ENCODE results near the gene RBM33.

RBM33 gene

GRCh38 chr7:155762036-155762435 is 117.6 kb downstream of the RBM33 start:
- H3K9ac ChIP-seq (ENCODE audit: low read length), result no peak overlapping the region
- H3K4me1 ChIP-seq (ENCODE audit: control insufficient read depth, insufficient read depth, low read length), result no peaks in the 10 kb centered on the region

GRCh38 chr7:155762655-155763054 is 118.2 kb downstream of the RBM33 start:
- H3K9ac ChIP-seq (ENCODE audit: low read length), result no peak overlapping the region
- H3K36me3 ChIP-seq (ENCODE audit: control insufficient read depth, insufficient read depth, low read length), result peaks cover 5% of the 10 kb centered on the region
- H3K4me1 ChIP-seq (ENCODE audit: control insufficient read depth, insufficient read depth, low read length), result no peaks in the 10 kb centered on the region
- H3K27me3 ChIP-seq (ENCODE audit: control insufficient read depth, insufficient read depth, low read length), result no peaks in the 10 kb centered on the region
- H3K4me3 ChIP-seq (ENCODE audit: low read length), result no peak overlapping the region
- H3K9me3 ChIP-seq (ENCODE audit: control insufficient read depth, low read length), result no peaks in the 10 kb centered on the region

More at GRCh38 chr7:155762036-155762435, 117.6 kb downstream of the RBM33 start:
- Histone ChIP-seq H3K4me3 (ENCODE audit: low read length) (no peak overlapping the region), H3K27me3 (ENCODE audit: control insufficient read depth, insufficient read depth, low read length) (no peaks in the 10 kb centered on the region), H3K36me3 (ENCODE audit: control insufficient read depth, insufficient read depth, low read length) (peaks cover 2% of the 10 kb centered on the region), H3K9me3 (ENCODE audit: control insufficient read depth, low read length) (no peaks in the 10 kb centered on the region)

GRCh38 chr7:155763122-155763521 is 118.7 kb downstream of the RBM33 start:
- H3K9me3 ChIP-seq (ENCODE audit: control insufficient read depth, low read length), result no peaks in the 10 kb centered on the region

DNA sequence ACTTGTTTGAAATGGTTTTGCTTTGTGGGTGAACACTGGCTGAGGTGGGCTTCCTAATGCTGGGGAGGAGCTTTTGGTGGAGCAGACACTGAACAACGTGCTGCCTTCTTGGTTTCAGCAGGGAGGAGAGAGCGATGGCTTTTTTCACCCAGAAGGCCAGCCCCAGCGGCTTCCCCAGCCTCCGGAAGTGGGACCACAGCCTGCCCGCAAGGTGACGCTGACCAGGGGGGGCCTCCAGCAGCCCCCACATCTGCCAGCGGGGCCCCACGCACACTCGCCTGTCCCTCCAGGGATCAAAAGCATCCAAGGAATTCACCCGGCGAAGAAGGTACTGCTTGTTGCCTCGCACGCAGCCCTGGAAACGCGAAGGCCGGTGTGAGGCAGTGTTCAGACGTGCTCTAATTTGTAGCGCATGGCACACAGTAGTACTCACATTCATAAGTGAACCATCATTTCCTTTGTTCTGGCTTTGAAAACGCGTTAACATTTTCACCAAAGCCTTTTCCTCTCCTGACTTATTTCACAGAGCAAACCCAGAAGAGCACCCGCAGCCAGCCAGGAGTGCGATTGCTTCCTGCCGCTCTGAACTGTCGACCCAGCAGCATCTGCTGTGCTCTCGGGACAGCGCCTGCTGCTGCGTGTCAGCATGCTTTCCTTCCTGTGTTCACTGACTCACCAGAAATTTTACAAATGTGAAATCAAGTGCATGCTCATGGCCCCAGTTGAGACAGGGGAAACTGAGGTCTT is 119.4 kb downstream of the RBM33 start:
- Histone ChIP-seq H3K27me3 (ENCODE audit: control insufficient read depth, insufficient read depth, low read length) (no peaks in the 10 kb centered on the region), H3K36me3 (ENCODE audit: control insufficient read depth, insufficient read depth, low read length) (peaks cover 5% of the 10 kb centered on the region), H3K9me3 (ENCODE audit: control insufficient read depth, low read length) (no peaks in the 10 kb centered on the region), H3K4me1 (ENCODE audit: control insufficient read depth, insufficient read depth, low read length) (no peaks in the 10 kb centered on the region), H3K9ac (ENCODE audit: low read length) (no peak overlapping the region), H3K4me3 (ENCODE audit: low read length) (no peak overlapping the region)

More at GRCh38 chr7:155763122-155763521, 118.7 kb downstream of the RBM33 start:
- Histone ChIP-seq H3K27me3 (ENCODE audit: control insufficient read depth, insufficient read depth, low read length) (no peaks in the 10 kb centered on the region), H3K4me1 (ENCODE audit: control insufficient read depth, insufficient read depth, low read length) (no peaks in the 10 kb centered on the region), H3K4me3 (ENCODE audit: low read length) (no peak overlapping the region), H3K36me3 (ENCODE audit: control insufficient read depth, insufficient read depth, low read length) (peaks cover 5% of the 10 kb centered on the region), H3K9ac (ENCODE audit: low read length) (no peak overlapping the region)

DNA sequence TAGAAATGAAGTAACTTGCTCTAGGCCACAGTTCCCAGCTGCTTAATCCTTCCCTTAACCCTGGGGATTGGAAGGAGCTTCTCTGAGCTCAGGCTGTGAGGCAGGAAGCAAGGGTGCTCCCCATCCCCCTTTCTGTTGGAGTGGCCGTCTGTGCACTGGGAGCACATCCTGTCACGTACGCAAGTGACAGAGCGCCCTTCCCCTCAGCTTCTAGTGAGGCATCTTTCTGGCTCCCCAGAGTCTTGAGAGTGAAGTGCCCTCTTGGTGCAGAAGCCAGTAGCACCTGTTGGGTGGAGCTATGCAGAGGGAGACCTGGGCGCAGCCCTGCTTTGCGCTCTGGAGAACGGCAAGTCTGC is 120.0 kb downstream of the RBM33 start:
- no peaks in the 10 kb centered on the region for H3K27me3 ChIP-seq (ENCODE audit: control insufficient read depth, insufficient read depth, low read length)
- H3K36me3 ChIP-seq (ENCODE audit: control insufficient read depth, insufficient read depth, low read length), result peaks cover 7% of the 10 kb centered on the region
- H3K9ac ChIP-seq (ENCODE audit: low read length), result no peak overlapping the region
- H3K4me1 ChIP-seq (ENCODE audit: control insufficient read depth, insufficient read depth, low read length), result no peaks in the 10 kb centered on the region
- no peaks in the 10 kb centered on the region for H3K9me3 ChIP-seq (ENCODE audit: control insufficient read depth, low read length)
- no peak overlapping the region for H3K4me3 ChIP-seq (ENCODE audit: low read length)

DNA sequence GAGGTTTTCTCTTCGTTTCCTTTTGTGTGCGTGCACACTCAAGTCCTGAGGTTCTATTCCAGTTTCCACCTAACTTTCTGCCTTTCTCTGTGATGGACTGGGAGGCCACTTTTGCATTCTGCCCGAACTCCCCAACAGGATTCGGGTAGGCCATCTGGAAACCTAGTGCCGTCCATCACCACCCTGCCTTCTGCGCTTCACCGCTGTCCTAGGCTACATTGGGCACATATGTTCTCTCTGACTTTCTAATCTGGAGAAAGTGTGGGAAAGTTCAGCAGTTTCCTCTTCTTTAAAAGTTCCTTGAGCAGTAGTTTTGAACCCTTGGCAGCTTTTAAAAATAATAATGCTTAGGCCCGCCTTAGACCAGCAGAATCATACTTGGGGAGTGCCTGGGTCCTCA is 121.0 kb downstream of the RBM33 start:
- no peaks in the 10 kb centered on the region for H3K4me1 ChIP-seq (ENCODE audit: control insufficient read depth, insufficient read depth, low read length)
- no peaks in the 10 kb centered on the region for H3K9me3 ChIP-seq (ENCODE audit: control insufficient read depth, low read length)
- peaks cover 15% of the 10 kb centered on the region for H3K36me3 ChIP-seq (ENCODE audit: control insufficient read depth, insufficient read depth, low read length)
- H3K27me3 ChIP-seq (ENCODE audit: control insufficient read depth, insufficient read depth, low read length), result no peaks in the 10 kb centered on the region
- no peak overlapping the region for H3K4me3 ChIP-seq (ENCODE audit: low read length)
- no peak overlapping the region for H3K9ac ChIP-seq (ENCODE audit: low read length)

GRCh38 chr7:155766386-155766785 is 121.9 kb downstream of the RBM33 start:
- peaks cover 15% of the 10 kb centered on the region for H3K36me3 ChIP-seq (ENCODE audit: control insufficient read depth, insufficient read depth, low read length)
- no peak overlapping the region for H3K4me3 ChIP-seq (ENCODE audit: low read length)
- no peaks in the 10 kb centered on the region for H3K4me1 ChIP-seq (ENCODE audit: control insufficient read depth, insufficient read depth, low read length)
- no peak overlapping the region for H3K9ac ChIP-seq (ENCODE audit: low read length)
- no peaks in the 10 kb centered on the region for H3K27me3 ChIP-seq (ENCODE audit: control insufficient read depth, insufficient read depth, low read length)
- no peaks in the 10 kb centered on the region for H3K9me3 ChIP-seq (ENCODE audit: control insufficient read depth, low read length)

- Histone ChIP-seq H3K27me3 (ENCODE audit: control insufficient read depth, insufficient read depth, low read length) (no peaks in the 10 kb centered on the region), H3K9ac (ENCODE audit: low read length) (no peak overlapping the region), H3K36me3 (ENCODE audit: control insufficient read depth, insufficient read depth, low read length) (peaks cover 15% of the 10 kb centered on the region), H3K9me3 (ENCODE audit: control insufficient read depth, low read length) (no peaks in the 10 kb centered on the region), H3K4me1 (ENCODE audit: control insufficient read depth, insufficient read depth, low read length) (no peaks in the 10 kb centered on the region), H3K4me3 (ENCODE audit: low read length) (no peak overlapping the region)
These were observed 122.8 kb downstream of the RBM33 start for GRCh38 chr7:155766966-155767916.

DNA sequence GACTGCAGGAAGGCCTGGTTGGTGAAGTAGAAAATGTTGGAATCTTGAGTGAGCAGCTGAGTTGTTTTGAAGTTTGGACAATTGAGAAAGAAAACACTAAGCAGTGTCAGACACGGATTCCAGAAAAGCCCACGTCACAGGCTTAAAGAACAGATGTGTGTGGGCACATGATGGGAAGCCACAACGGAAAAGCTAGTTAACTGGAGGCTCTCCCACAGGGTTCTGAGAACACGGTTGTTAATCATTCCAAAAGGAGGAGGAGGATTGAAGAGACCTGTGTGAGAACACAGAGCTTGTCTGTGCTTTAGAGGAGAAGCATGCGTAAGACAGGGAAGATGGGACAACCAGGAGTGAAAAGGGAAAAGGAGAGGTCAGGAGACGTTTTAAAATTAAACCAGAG is 125.2 kb downstream of the RBM33 start:
- H3K4me3 ChIP-seq (ENCODE audit: low read length), result no peak overlapping the region
- H3K36me3 ChIP-seq (ENCODE audit: control insufficient read depth, insufficient read depth, low read length), result peaks cover 15% of the 10 kb centered on the region
- no peaks in the 10 kb centered on the region for H3K9me3 ChIP-seq (ENCODE audit: control insufficient read depth, low read length)
- H3K27me3 ChIP-seq (ENCODE audit: control insufficient read depth, insufficient read depth, low read length), result no peaks in the 10 kb centered on the region
- H3K4me1 ChIP-seq (ENCODE audit: control insufficient read depth, insufficient read depth, low read length), result no peaks in the 10 kb centered on the region
- no peak overlapping the region for H3K9ac ChIP-seq (ENCODE audit: low read length)

DNA sequence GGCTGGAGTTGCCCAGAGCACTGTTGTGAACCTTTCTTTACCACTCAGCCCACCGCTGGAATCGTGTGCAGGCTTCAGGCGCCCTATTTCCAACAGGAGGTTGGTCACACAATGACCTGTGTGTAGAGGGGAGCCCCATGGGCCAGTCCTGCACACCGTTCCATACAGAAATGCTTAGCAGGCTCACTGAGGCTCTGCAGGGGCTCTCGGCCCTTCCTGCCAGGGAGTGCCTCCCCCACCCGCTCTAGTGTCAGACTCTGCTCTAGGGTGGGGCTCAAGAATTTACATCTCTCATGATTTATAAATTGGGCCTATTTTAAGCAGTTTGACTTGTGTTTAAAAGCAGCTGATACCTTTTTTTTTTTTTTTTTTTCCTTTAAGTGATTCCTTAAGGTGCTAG is 125.8 kb downstream of the RBM33 start:
- no peak overlapping the region for H3K4me3 ChIP-seq (ENCODE audit: low read length)
- H3K36me3 ChIP-seq (ENCODE audit: control insufficient read depth, insufficient read depth, low read length), result peaks cover 15% of the 10 kb centered on the region
- H3K4me1 ChIP-seq (ENCODE audit: control insufficient read depth, insufficient read depth, low read length), result no peaks in the 10 kb centered on the region
- H3K9ac ChIP-seq (ENCODE audit: low read length), result no peak overlapping the region
- no peaks in the 10 kb centered on the region for H3K27me3 ChIP-seq (ENCODE audit: control insufficient read depth, insufficient read depth, low read length)
- H3K9me3 ChIP-seq (ENCODE audit: control insufficient read depth, low read length), result no peaks in the 10 kb centered on the region

GRCh38 chr7:155773531-155773930 is 129.1 kb downstream of the RBM33 start:
- Histone ChIP-seq H3K27me3 (ENCODE audit: control insufficient read depth, insufficient read depth, low read length) (no peaks in the 10 kb centered on the region), H3K36me3 (ENCODE audit: control insufficient read depth, insufficient read depth, low read length) (peaks cover 10% of the 10 kb centered on the region), H3K9me3 (ENCODE audit: control insufficient read depth, low read length) (no peaks in the 10 kb centered on the region), H3K4me3 (ENCODE audit: low read length) (no peak overlapping the region), H3K4me1 (ENCODE audit: control insufficient read depth, insufficient read depth, low read length) (no peaks in the 10 kb centered on the region), H3K9ac (ENCODE audit: low read length) (no peak overlapping the region)

GRCh38 chr7:155774947-155775346 is 130.5 kb downstream of the RBM33 start:
- Histone ChIP-seq H3K9ac (ENCODE audit: low read length) (no peak overlapping the region), H3K4me1 (ENCODE audit: control insufficient read depth, insufficient read depth, low read length) (no peaks in the 10 kb centered on the region), H3K4me3 (ENCODE audit: low read length) (no peak overlapping the region), H3K27me3 (ENCODE audit: control insufficient read depth, insufficient read depth, low read length) (no peaks in the 10 kb centered on the region), H3K36me3 (ENCODE audit: control insufficient read depth, insufficient read depth, low read length) (peaks cover 5% of the 10 kb centered on the region), H3K9me3 (ENCODE audit: control insufficient read depth, low read length) (no peaks in the 10 kb centered on the region)
